B cell (primary cell): ENCODE results near the gene EFNB3. TPM values are rescaled to one million over a fixed set of nuclear protein-coding genes. Genes with fewer than 3 reads are reported as not detected.

ENCODE experiments used
- ATAC-seq: fragments of 200-7000 bp; cut with Tn5 transposase; one replicate; pipeline ENCODE4 v1.10.0; 2021; ENCODE audit warnings: low read depth, mild to moderate bottlenecking, moderate number of reproducible peaks, moderate library complexity
- CTCF ChIA-PET: fragments of 350-600 bp; sonication (Branson Sonifier 250); formaldehyde crosslinking; loops from one replicate; lab custom pipeline; 2021; ENCODE audit warnings: antibody characterized with exemption, inconsistent platforms; lab: Charles Lee
- POLR2A ChIA-PET: fragments of 350-600 bp; sonication (Branson Sonifier 250); formaldehyde crosslinking; loops from one replicate; lab custom pipeline; 2021; ENCODE audit warnings: antibody characterized with exemption; lab: Charles Lee
- DNase-seq: peaks from one replicate; pipeline ENCODE4 v3.0.0; 2013
- H2AFZ ChIP-seq: 2 replicates; pipeline ENCODE4 v1.6.1; 2012; ENCODE audit warnings: mild to moderate bottlenecking, low read depth, low read length; ENCODE audit not compliant: insufficient read depth, poor library complexity, severe bottlenecking
- H3K27ac ChIP-seq, 2 donors: 1 replicate in 1 of 2; 2 replicates in 1 of 2; pipeline ENCODE4 v1.5.1; 2012 to 2013; ENCODE audit warnings: low read length in 2 of 2, mild to moderate bottlenecking in 2 of 2, moderate library complexity in 1 of 2
- H3K27me3 ChIP-seq, 4 experiments: fragments of 200-600 bp in 1 of 4; sonication (generic) in 1 of 4; replicated peaks in 1 of 4; 1 replicate in 2 of 4; 2 replicates in 2 of 4; pipeline versions ENCODE4 v1.6.1 to v1.7.0; 2013 to 2016; ENCODE audit warnings: low read length in 3 of 4, mild to moderate bottlenecking in 2 of 4, mixed read lengths in 1 of 4, moderate library complexity in 1 of 4; ENCODE audit not compliant: insufficient read depth in 4 of 4, control insufficient read depth in 3 of 4; ENCODE audit errors: control extremely low read depth in 1 of 4
- H3K36me3 ChIP-seq, 2 experiments: replicated peaks in 1 of 2; 1 replicate in 1 of 2; 2 replicates in 1 of 2; pipeline versions ENCODE4 v1.6.1 to v1.7.1; 2013; ENCODE audit warnings: low read length in 1 of 2; ENCODE audit not compliant: insufficient read depth in 2 of 2, control insufficient read depth in 1 of 2; ENCODE audit errors: control extremely low read depth in 1 of 2, extremely low read depth in 1 of 2
- H3K4me1 ChIP-seq, 2 donors: fragments of 200-600 bp in 1 of 2; sonication (generic) in 1 of 2; 1 replicate in 1 of 2; 2 replicates in 1 of 2; pipeline versions ENCODE4 v1.5.1 to v1.6.1; 2013 to 2017; ENCODE audit warnings: low read length in 2 of 2; ENCODE audit not compliant: control insufficient read depth in 2 of 2, insufficient read depth in 2 of 2
- H3K4me2 ChIP-seq: replicated peaks from 2 replicates; pipeline ENCODE3; 2012; ENCODE audit warnings: mild to moderate bottlenecking, low read depth, low read length; ENCODE audit not compliant: poor library complexity, severe bottlenecking
- H3K4me3 ChIP-seq, 5 experiments: fragments of 200-600 bp in 1 of 5; sonication (generic) in 1 of 5; 1 replicate in 3 of 5; 2 replicates in 2 of 5; pipeline versions ENCODE4 v1.5.1 to v1.7.0; 2011 to 2016; ENCODE audit warnings: low read length in 4 of 5, mild to moderate bottlenecking in 4 of 5, low read depth in 2 of 5, control low read depth in 1 of 5, moderate library complexity in 1 of 5; ENCODE audit not compliant: insufficient read depth in 1 of 5; ENCODE audit errors: control extremely low read depth in 1 of 5, extremely low read depth in 1 of 5
- H3K79me2 ChIP-seq: fragments of 200-600 bp; sonication (generic); one replicate; pipeline ENCODE4 v1.6.0; 2016; ENCODE audit warnings: low read length; ENCODE audit not compliant: control insufficient read depth, insufficient read depth
- H3K9ac ChIP-seq: fragments of 200-600 bp; sonication (generic); 2 replicates; pipeline ENCODE4 v1.6.1; 2017; ENCODE audit warnings: mild to moderate bottlenecking, low read length, moderate library complexity
- H3K9me3 ChIP-seq, 3 donors: one replicate each; pipeline versions ENCODE4 v1.6.1 to v1.7.1; 2013; ENCODE audit warnings: low read length in 2 of 3; ENCODE audit not compliant: control insufficient read depth in 2 of 3, insufficient read depth in 1 of 3; ENCODE audit errors: control extremely low read depth in 1 of 3
- H4K20me1 ChIP-seq: 2 replicates; pipeline ENCODE4 v1.6.0; 2012; ENCODE audit warnings: mild to moderate bottlenecking, low read length; ENCODE audit not compliant: insufficient read depth, control insufficient read depth, poor library complexity, severe bottlenecking
- H3K27ac Mint-ChIP-seq: one replicate; pipeline ENCODE4 v1.8.0; 2021; ENCODE audit warnings: mixed read lengths
- H3K27me3 Mint-ChIP-seq: one replicate; pipeline ENCODE4 v1.8.0; 2021; ENCODE audit warnings: mixed read lengths
- H3K4me1 Mint-ChIP-seq: one replicate; pipeline ENCODE4 v1.8.0; 2021; ENCODE audit warnings: mixed read lengths
- H3K4me3 Mint-ChIP-seq: one replicate; pipeline ENCODE4 v1.8.0; 2021; ENCODE audit warnings: mixed read lengths
- H3K9me3 Mint-ChIP-seq: one replicate; pipeline ENCODE4 v1.8.0; 2022; ENCODE audit warnings: mixed read lengths; ENCODE audit not compliant: insufficient read depth
- EZH2 ChIP-seq: IDR thresholded peaks from 2 replicates; pipeline ENCODE4 v1.6.1; 2012; ENCODE audit warnings: borderline replicate concordance, low read depth, mild to moderate bottlenecking, moderate library complexity, low read length; ENCODE audit not compliant: insufficient read depth, poor library complexity, severe bottlenecking
- WGBS: methylation state at CpG from one replicate; pipeline ENCODE4 v1.1.5; 2013; ENCODE audit warnings: missing lambda C conversion rate; ENCODE audit not compliant: insufficient coverage; 5-methylcytosine and 5-hydroxymethylcytosine counted together
- intact Hi-C: fragments of 100-400 bp; cut with micrococcal nuclease; formaldehyde crosslinking; loops from one replicate; pipeline ENCODE4 v1.10.0; 2022
- polyA plus RNA-seq: library from polyadenylated mRNA; depleted of rRNA; stranded (reverse); fragments of >200 nt; gene quantifications from 2 replicates; pipeline ENCODE4 v1.2.3, GENCODE V29; 2012
- total RNA-seq, 2 donors: library from RNA; stranded (reverse); fragments of 120-200 nt in 1 of 2; gene quantifications; 1 replicate in 1 of 2; 2 replicates in 1 of 2; pipeline versions ENCODE4 v1.2.3 to v1.2.4, GENCODE V29; 2013 to 2022
- TF ChIP-seq, protein P1 (sequence below): fragments of 200-600 bp; IDR thresholded peaks from one replicate; pipeline ENCODE4 v1.8.0; 2022; ENCODE audit warnings: antibody characterized with exemption, mild to moderate bottlenecking

Gene EFNB3
- total and polyA plus RNA-seq, 2 donors (not counting 1 experiment from before 2014, with no cell fraction given) = not detected

DNA sequence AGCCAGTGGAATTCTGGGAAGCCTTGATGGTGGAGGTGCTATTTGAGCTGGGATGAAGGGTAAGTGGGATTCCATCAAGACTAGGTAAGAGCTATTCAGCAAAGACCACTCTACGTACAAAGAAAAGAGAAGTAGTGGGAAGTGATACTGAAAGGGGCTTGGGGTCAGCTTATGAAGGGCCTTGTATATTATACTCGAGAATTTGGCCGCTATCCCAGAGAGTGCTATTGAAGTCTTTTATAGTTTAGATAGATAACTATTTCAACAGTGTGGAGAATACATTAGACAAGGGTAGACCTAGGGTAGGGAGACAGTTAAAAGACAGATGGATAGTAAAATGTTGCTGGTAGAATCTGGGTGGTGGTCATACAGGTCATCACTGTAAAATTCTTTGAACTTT, 22.9 kb downstream of the EFNB3 start:
- WGBS = 94% methylated on average over 3 of the region's 3 CpGs
- H3K4me3 Mint-ChIP-seq = no peak overlapping the region
- H3K4me2 ChIP-seq = no peak overlapping the region
- POLR2A ChIA-PET = no interaction called here
- DNase-seq (no peak), ATAC-seq (no peak)
- peaks cover 4 to 6% of the 10 kb centered on the region in 2 donors for H3K4me1 ChIP-seq
- no peak overlapping the region for H3K4me3 ChIP-seq
- no peaks in the 10 kb centered on the region for H3K36me3 ChIP-seq
- H3K9me3 ChIP-seq = no peaks in the 10 kb centered on the region
- no peak overlapping the region for H3K27ac Mint-ChIP-seq
- peaks cover 6% of the 10 kb centered on the region for H3K4me1 Mint-ChIP-seq
- no peak overlapping the region for H3K9ac ChIP-seq
- H3K27ac ChIP-seq = no peak overlapping the region
- peaks cover 20% of the 10 kb centered on the region for H3K27me3 Mint-ChIP-seq
- intact Hi-C loops = no loop called here
- TF ChIP-seq, protein P1, sequence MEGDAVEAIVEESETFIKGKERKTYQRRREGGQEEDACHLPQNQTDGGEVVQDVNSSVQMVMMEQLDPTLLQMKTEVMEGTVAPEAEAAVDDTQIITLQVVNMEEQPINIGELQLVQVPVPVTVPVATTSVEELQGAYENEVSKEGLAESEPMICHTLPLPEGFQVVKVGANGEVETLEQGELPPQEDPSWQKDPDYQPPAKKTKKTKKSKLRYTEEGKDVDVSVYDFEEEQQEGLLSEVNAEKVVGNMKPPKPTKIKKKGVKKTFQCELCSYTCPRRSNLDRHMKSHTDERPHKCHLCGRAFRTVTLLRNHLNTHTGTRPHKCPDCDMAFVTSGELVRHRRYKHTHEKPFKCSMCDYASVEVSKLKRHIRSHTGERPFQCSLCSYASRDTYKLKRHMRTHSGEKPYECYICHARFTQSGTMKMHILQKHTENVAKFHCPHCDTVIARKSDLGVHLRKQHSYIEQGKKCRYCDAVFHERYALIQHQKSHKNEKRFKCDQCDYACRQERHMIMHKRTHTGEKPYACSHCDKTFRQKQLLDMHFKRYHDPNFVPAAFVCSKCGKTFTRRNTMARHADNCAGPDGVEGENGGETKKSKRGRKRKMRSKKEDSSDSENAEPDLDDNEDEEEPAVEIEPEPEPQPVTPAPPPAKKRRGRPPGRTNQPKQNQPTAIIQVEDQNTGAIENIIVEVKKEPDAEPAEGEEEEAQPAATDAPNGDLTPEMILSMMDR = no peak
- CTCF ChIA-PET = no interaction called here
- no peaks in the 10 kb centered on the region for H3K9me3 Mint-ChIP-seq
- H4K20me1 ChIP-seq = no peaks in the 10 kb centered on the region
- no peak overlapping the region for H2AFZ ChIP-seq
- H3K27me3 ChIP-seq = peaks cover 0 to 5% (median 2%) of the 10 kb centered on the region in 4 experiments
- H3K79me2 ChIP-seq = no peaks in the 10 kb centered on the region

DNA sequence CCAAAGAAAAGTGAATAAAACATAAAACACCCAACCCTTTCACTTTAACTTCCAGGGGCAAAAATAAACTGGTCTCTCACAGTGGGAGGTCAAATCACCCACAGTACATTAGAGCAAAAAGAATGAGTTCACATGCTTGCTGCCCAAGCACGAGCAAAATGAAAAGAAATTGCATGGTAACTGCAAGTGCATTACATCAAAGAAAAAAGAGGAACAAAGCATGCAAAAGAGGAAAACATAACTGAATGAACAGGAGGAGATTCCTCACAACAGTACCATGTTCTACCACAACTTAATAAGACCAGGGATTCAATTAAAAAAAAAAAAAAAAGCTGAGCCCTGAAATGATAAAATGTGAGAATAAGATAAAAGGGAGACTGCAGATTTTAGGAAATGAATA, 24.8 kb downstream of the EFNB3 start:
- Mint-ChIP-seq H3K9me3 (no peaks in the 10 kb centered on the region), H3K27me3 (peaks cover 22% of the 10 kb centered on the region), H3K4me3 (no peak overlapping the region), H3K4me1 (peaks cover 6% of the 10 kb centered on the region), H3K27ac (no peak overlapping the region)
- CTCF ChIA-PET = interaction anchor here (0.5 to 2.6 kb wide), 6 partner anchors 14 to 983 kb away, joined by 3 to 10 read pairs (median 3); no protein-coding TSS in a partner anchor
- Histone ChIP-seq H2AFZ (no peak overlapping the region), H3K27me3 (peaks cover 0 to 5% (median 0%) of the 10 kb centered on the region in 4 experiments), H3K9ac (no peak overlapping the region), H3K27ac (no peak overlapping the region), H3K4me1 (peaks cover 4 to 6% of the 10 kb centered on the region in 2 donors), H3K79me2 (no peaks in the 10 kb centered on the region), H3K9me3 (no peaks in the 10 kb centered on the region), H3K36me3 (no peaks in the 10 kb centered on the region), H3K4me2 (peak overlapping the region; percentile 22), H3K4me3 (no peak overlapping the region), H4K20me1 (no peaks in the 10 kb centered on the region)
- no CpG with 5 or more reads among the region's 1 CpG for WGBS
- intact Hi-C loops = no loop called here
- TF ChIP-seq, protein P1 = no peak
- no peak for TF ChIP-seq EZH2
- DNase-seq (no peak), ATAC-seq (no peak)
- POLR2A ChIA-PET = interaction anchor here (0.6 kb wide), 1 partner anchor 108 kb away, joined by 9 read pairs; no protein-coding TSS in a partner anchor
